Caki2 (cell line): ENCODE results near the gene ATG16L1. TPM values are rescaled to one million over a fixed set of nuclear protein-coding genes. Genes with fewer than 3 reads are reported as not detected.
A peak's percentile ranks its signal among the peaks of the same experiment; 100 is the strongest.

ENCODE experiments used
- DNase-seq: peaks from one replicate; pipeline ENCODE4 v3.0.0-alpha.2; 2015; ENCODE audit warnings: low read depth
- in situ Hi-C: cut with HindIII; loops from 2 replicates; pipeline ENCODE4 v1.10.0; 2016; ENCODE audit warnings: low sequenced_read_pairs, low pct_unique_long_range_greater_than_20kb, mixed read lengths
- total RNA-seq: library from RNA; depleted of rRNA; stranded (reverse); fragments of >200 nt; shearing (Covaris generic); gene quantifications from 2 replicates; pipeline ENCODE4 v1.2.3, GENCODE V29; 2014; ENCODE audit warnings: low replicate concordance

The ATG16L1 gene
- total RNA-seq, 1 experiment from 2014 or later: 33.0 TPM

DNA sequence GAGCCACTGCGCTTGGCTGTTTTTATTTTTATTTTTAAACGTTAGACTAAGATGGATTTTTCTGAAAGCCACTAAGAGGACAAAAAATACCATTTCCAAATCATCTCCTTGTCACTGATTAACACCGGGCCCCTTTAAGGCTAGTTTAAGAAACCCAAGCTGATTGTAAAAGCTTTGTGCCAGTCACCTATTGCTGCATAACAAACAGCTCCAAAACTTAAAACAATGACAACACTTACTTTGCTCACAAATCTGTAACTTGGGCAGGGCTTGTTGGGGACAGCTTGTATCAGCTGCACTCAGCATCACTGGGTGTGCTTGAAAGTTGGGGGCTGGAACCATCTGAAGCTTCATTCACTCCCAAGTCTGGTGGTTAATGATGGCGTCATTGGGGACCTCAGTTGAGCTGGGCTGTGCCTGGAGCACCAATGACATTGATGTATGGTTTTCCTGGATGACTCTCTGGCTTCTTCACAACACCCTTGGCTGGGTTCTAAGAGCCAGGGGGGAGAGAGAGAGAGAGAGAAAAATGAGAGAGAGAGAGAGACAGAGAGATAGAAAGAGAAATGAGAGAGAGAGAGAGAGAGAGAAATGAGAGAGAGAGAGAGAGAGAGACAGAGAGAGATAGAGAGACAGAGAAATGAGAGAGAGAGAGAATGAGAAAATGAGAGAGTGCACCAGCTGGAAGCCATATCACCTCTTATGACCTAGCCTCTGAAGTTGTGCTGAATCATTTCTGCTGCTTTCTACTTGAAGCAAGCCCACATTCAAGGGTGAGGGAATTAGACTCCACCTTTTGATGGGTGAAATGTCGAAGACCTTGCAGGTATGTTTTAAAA, 26.0 kb upstream of the ATG16L1 start:
- in situ Hi-C loops: no loop called here
- no peak for DNase-seq

DNA sequence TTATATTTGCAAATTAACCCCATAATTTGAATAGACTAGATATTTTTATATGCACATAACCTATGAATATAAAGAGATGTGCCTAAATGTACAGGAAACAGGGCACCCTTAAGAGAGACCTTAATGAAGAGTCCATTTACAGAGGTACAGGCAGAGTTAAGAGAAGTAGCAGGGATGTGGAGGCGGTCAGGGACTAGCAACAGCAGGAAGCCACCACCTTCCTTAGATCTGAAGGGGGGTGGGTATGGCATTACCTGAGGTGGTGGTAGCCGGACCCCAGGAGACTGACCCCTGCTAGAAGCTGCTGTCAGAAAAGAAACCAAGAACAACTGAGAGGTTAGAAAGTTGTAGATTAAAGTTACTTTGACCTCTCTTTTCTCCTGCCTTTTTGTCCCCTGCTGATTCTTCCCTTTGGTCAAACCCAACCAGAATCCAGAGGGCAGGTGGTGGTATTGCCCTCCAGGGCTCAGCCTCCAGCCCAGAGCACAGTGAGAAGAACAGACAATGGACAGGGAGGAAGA, 24.9 kb upstream of the ATG16L1 start:
- in situ Hi-C loops: no loop called here
- no peak for DNase-seq

DNA sequence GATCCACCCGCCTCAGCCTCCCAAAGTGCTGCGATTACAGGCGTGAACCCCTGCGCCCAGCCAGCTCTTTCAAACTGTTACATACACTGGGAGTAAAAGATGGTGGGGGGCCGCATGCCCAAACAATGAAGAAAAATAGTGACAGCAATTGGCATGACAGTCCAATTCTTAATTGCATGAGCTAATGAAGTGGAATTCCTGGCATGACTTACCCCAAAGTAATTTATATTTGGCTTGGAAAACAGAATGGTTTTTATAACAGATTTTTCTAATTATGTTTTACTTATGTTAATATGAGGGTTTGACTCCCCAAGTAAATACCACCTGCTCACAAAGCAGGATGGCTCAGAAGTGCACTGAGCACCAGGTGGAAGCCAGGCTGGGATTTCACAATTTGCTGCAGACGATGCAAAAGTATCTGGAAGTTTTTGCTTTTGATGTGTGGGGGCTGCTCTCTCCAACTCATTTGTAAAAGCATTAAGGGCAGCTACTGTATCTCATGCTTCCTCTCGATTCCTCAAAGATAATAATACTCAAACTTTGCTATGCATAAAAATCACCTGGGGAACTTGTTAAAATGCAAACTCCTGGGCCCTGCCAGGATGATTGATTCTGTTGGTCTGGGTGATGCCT, 24.0 kb upstream of the ATG16L1 start:
- no peak for DNase-seq
- in situ Hi-C loops: no loop called here

GRCh38 chr2:233228376-233228775, 23.1 kb upstream of the ATG16L1 start:
- no peak for DNase-seq
- in situ Hi-C loops: no loop called here

- in situ Hi-C loops: no loop called here
- DNase-seq: no peak
Measured at GRCh38 chr2:233233618-233234230, 17.7 kb upstream of the ATG16L1 start.

DNA sequence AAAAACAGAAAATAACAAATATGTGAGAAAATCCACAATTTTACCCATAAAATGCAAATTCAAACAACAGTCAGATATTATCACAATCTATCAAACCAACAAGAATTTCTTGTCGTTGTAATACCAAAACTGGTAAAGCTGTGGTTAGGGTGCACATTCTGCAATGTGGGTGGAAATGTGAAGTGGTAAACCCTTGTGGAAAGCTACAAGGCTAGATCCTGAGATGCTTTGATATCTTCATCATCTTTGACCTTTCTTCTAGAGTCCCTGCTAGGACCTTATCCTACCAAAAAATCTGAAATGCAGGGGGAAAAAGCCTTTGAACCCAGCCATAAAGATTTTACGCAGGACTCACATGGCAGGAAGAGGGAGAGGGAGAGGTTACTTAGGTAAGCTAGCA, 17.2 kb upstream of the ATG16L1 start:
- no peak for DNase-seq
- in situ Hi-C loops: no loop called here

DNA sequence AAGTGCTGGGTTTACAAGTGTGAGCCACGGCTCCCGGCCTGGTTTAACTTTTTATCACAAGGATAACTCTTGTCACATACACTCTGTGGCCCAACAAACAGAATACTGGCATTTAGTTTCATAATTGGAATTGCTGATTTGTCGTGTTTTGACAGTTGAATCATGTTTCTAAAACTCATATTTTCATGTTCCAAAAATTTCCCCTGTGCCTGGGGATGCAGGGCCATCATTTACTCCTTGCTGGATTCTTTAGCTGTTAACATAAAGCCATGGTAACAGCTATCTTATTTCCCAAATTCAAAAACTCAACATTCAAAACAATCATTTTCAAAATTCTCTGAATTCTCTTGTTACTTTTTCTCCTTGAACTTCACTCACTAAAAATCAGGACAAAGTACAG, 16.5 kb upstream of the ATG16L1 start:
- in situ Hi-C loops: no loop called here
- DNase-seq: no peak

GRCh38 chr2:233235977-233236376, 15.5 kb upstream of the ATG16L1 start:
- in situ Hi-C loops: no loop called here

DNA sequence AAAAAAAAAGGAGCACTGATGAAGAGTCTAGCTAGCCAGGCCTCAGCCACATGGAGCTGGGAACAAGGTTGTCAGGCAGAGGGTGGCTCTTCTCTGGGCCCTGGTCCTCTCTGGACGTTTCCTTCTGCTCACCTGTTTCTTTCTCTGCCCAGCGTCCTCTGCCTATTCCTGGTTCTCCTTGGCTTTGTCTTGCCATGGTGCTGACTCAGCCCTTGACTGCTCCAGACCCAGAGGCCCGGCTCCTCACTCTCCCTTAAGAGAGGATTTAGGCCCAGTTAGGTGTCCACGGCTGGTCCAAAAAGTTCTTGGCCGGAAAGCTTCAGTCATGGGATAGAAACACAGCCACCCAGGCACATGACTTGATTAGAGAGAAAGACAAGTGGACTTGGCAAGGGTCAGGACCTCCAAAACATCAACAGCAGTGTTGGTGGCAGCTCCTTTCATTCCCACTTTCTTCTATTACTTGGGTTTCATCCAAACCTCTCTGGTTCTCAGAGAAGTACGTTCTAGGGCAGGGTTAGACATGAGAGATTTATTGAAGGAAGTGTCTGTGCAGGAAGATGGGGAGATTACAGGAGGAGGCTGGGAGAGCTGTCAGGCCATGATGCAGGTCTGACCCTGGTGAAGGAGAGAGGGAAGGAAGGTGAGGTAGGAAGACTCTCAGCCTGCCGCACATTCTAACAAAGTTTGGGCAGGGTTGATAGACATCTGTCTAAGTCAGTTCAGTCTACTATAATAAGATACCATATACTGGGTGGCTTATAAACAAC, 14.5 kb upstream of the ATG16L1 start:
- in situ Hi-C loops: no loop called here
- DNase-seq: no peak

More at GRCh38 chr2:233235977-233236376, 15.5 kb upstream of the ATG16L1 start:
- DNase-seq: no peak

GRCh38 chr2:233240897-233241296, 10.6 kb upstream of the ATG16L1 start:
- no peak for DNase-seq
- in situ Hi-C loops: no loop called here

- no peak for DNase-seq
- in situ Hi-C loops: no loop called here
Measured at GRCh38 chr2:233241803-233242202, 9.7 kb upstream of the ATG16L1 start.

- no peak for DNase-seq
- in situ Hi-C loops: no loop called here
Measured at GRCh38 chr2:233242231-233242927, 9.1 kb upstream of the ATG16L1 start.

GRCh38 chr2:233243348-233243747, 8.1 kb upstream of the ATG16L1 start:
- in situ Hi-C loops: no loop called here
- no peak for DNase-seq

DNA sequence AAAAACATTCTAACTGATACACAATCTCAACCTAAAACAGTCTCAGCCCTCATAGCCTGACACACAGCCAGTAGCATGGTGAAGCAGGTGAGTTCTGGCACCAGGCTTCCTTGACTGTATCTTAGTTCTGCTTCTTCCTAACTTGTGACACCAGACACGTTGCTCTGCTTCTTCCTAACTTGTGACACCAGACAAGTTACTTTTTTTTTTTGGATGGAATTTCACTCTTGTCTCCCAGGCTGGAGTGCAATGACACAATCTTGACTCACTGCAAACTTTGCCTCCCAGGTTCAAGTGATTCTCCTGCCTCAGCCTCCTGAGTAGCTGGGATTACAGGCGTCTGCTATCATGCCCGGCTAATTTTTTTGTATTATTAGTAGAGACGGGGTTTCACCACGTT, 6.7 kb upstream of the ATG16L1 start:
- no peak for DNase-seq

GRCh38 chr2:233245406-233245805, 6.1 kb upstream of the ATG16L1 start:
- in situ Hi-C loops: no loop called here
- DNase-seq: no peak

More for the DNA sequence above, 6.7 kb upstream of the ATG16L1 start:
- in situ Hi-C loops: no loop called here

DNA sequence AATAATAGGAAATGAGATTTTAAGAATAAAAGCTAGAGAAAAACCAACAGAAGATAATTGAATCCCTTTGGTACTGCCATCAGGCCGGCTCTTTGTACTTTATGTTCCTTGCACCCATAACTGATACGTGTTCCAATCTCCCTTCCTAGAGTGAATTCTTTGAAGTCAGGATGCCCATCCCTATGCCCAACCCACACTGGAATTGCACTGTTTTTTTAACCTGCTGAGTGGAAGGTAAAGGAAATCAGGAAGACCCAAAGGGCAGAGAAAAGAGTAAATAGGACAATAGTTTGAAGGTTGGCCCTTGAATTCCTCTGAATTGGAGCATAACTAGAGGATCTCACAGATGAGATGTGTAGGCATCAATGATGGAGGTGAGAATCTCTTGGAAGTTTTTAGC, 4.4 kb upstream of the ATG16L1 start:
- no peak for DNase-seq
- in situ Hi-C loops: no loop called here

DNA sequence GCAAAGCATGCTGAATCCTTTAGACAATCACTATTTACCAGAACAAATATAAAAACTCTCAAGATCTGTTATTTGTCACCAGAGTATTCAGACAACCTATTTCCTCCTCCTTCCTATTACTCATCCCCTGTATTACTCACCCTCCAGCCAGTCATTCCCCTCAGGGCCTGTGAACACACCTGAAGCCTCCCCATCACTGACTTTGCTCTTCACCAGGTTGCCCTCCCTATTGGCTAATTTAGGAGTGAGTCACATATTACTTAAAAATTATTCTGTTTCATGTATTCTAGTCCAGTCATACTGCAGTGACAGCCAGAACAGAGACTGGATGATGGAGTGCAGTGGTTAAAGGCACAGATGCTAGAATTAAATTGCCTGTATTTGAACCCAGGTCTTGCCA, 3.7 kb upstream of the ATG16L1 start:
- in situ Hi-C loops: no loop called here
- DNase-seq: peak; percentile 82

GRCh38 chr2:233248999-233249398, 2.5 kb upstream of the ATG16L1 start:
- in situ Hi-C loops: no loop called here
- no peak for DNase-seq
